ENCODE results near the gene VKORC1. TPM values are rescaled to one million over a fixed set of nuclear protein-coding genes. Genes with fewer than 3 reads are reported as not detected.

VKORC1 gene
- total and polyA plus RNA-seq, 2 donors (not counting 1 experiment from before 2014, with no cell fraction given), result 118 to 301 TPM

DNA sequence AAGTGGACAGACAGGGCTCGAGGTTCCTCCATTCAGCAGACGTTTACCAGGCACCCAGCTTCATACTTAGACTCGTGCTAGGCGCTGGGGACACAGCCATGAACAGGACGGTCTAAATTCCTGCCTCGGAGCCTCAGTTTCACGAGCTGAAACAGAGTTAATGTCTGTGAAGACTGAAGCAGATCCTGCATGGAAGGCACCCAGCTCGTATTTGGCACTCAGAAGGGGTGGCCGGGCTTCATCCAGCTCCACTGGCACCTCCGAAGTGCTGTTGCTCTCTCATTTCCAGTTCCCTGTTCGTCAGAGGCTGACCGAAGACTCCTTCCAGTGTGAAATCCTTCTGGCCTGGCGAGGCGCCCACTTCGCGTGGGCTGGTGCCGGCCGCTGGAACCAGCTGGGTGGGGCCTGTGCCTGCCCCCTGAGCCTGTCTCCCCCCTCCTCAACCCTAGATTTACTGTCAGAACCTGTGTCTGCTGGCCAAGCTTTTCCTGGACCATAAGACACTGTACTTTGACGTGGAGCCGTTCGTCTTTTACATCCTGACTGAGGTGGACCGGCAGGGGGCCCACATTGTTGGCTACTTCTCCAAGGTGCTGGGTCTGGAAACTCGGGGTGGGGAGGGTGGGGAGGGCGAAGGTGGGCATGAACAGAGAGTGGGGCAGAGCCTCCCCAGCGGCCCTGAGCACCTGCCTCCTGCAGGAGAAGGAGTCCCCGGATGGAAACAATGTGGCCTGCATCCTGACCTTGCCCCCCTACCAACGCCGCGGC, 35.2 kb upstream of the VKORC1 start:
- Histone ChIP-seq H3K9me3 (ENCODE audit: control insufficient read depth, insufficient read depth, low read depth, low read length) (no peaks in the 10 kb centered on the region), H3K4me2 (ENCODE audit: extremely low read depth, insufficient read depth, low read length) (no peak overlapping the region), H2AFZ (ENCODE audit: low read length) (no peak overlapping the region), H3K27me3 (ENCODE audit: control insufficient read depth, insufficient read depth, low read length) (no peaks in the 10 kb centered on the region), H3K27ac (ENCODE audit: insufficient read depth, low read length) (no peak overlapping the region), H3K79me2 (ENCODE audit: control insufficient read depth, insufficient read depth, low read length) (no peaks in the 10 kb centered on the region), H3K9ac (ENCODE audit: insufficient read depth, low read length) (no peak overlapping the region), H3K4me1 (ENCODE audit: control insufficient read depth, extremely low read depth, insufficient read depth, low read length) (no peaks in the 10 kb centered on the region), H4K20me1 (ENCODE audit: control insufficient read depth, extremely low read depth, insufficient read depth, low read length) (no peaks in the 10 kb centered on the region), H3K36me3 (ENCODE audit: control insufficient read depth, insufficient read depth, low read length) (peaks cover 5% of the 10 kb centered on the region), H3K4me3 (replicated peaks in 1 of 4; ENCODE audit: control extremely low read depth in 1 of 4, insufficient read depth in 1 of 4, low read depth in 3 of 4, low read length in 4 of 4) (no peak overlapping the region)
- TF ChIP-seq EZH2 (IDR thresholded peaks at IDR 0.05; ENCODE audit: low read length, missing control alignments), result no peak
- TF ChIP-seq, protein P1, sequence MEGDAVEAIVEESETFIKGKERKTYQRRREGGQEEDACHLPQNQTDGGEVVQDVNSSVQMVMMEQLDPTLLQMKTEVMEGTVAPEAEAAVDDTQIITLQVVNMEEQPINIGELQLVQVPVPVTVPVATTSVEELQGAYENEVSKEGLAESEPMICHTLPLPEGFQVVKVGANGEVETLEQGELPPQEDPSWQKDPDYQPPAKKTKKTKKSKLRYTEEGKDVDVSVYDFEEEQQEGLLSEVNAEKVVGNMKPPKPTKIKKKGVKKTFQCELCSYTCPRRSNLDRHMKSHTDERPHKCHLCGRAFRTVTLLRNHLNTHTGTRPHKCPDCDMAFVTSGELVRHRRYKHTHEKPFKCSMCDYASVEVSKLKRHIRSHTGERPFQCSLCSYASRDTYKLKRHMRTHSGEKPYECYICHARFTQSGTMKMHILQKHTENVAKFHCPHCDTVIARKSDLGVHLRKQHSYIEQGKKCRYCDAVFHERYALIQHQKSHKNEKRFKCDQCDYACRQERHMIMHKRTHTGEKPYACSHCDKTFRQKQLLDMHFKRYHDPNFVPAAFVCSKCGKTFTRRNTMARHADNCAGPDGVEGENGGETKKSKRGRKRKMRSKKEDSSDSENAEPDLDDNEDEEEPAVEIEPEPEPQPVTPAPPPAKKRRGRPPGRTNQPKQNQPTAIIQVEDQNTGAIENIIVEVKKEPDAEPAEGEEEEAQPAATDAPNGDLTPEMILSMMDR (conservative IDR thresholded peaks at IDR 0.05 in 1 of 2, IDR thresholded peaks at IDR 0.05 in 1 of 2; ENCODE audit: low read depth in 1 of 2, low read length in 2 of 2), result no peak
- DNase-seq (ENCODE audit: low read depth in 2 of 2), result peak in 1 of 2 donors; percentile 51

- no peaks in the 10 kb centered on the region for H4K20me1 ChIP-seq (ENCODE audit: control insufficient read depth, extremely low read depth, insufficient read depth, low read length)
- H3K4me2 ChIP-seq (ENCODE audit: extremely low read depth, insufficient read depth, low read length), result no peak overlapping the region
- DNase-seq (ENCODE audit: low read depth in 2 of 2), result no peak
- H2AFZ ChIP-seq (ENCODE audit: low read length), result no peak overlapping the region
- no peaks in the 10 kb centered on the region for H3K9me3 ChIP-seq (ENCODE audit: control insufficient read depth, insufficient read depth, low read depth, low read length)
- H3K79me2 ChIP-seq (ENCODE audit: control insufficient read depth, insufficient read depth, low read length), result no peaks in the 10 kb centered on the region
- no peak overlapping the region for H3K9ac ChIP-seq (ENCODE audit: insufficient read depth, low read length)
- H3K27me3 ChIP-seq (ENCODE audit: control insufficient read depth, insufficient read depth, low read length), result no peaks in the 10 kb centered on the region
- H3K36me3 ChIP-seq (ENCODE audit: control insufficient read depth, insufficient read depth, low read length), result peaks cover 5% of the 10 kb centered on the region
- TF ChIP-seq, protein P1 (conservative IDR thresholded peaks at IDR 0.05 in 1 of 2, IDR thresholded peaks at IDR 0.05 in 1 of 2; ENCODE audit: low read depth in 1 of 2, low read length in 2 of 2), result no peak
- no peak for TF ChIP-seq EZH2 (IDR thresholded peaks at IDR 0.05; ENCODE audit: low read length, missing control alignments)
- H3K4me1 ChIP-seq (ENCODE audit: control insufficient read depth, extremely low read depth, insufficient read depth, low read length), result no peaks in the 10 kb centered on the region
- no peak overlapping the region for H3K4me3 ChIP-seq (replicated peaks in 1 of 4; ENCODE audit: control extremely low read depth in 1 of 4, insufficient read depth in 1 of 4, low read depth in 3 of 4, low read length in 4 of 4)
- H3K27ac ChIP-seq (ENCODE audit: insufficient read depth, low read length), result no peak overlapping the region
Measured at GRCh38 chr16:31128711-31129567, 34.3 kb upstream of the VKORC1 start.

DNA sequence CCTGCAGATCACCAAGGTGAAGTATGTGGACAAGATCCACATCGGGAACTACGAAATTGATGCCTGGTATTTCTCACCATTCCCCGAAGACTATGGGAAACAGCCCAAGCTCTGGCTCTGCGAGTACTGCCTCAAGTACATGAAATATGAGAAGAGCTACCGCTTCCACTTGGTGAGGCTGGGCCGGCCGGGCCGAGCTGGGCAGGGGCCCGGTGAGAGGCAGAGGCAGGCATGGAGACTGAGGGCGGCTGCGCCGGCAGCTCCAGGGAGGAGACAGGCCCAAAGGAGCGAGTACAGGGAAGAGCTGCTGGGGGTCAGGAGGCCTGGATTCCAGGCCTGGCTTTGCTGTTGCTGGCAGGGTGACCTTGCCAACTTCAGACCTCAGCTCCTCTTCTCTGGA, 32.6 kb upstream of the VKORC1 start:
- no peaks in the 10 kb centered on the region for H3K4me1 ChIP-seq (ENCODE audit: control insufficient read depth, extremely low read depth, insufficient read depth, low read length)
- DNase-seq (ENCODE audit: low read depth in 2 of 2), result no peak
- TF ChIP-seq EZH2 (IDR thresholded peaks at IDR 0.05; ENCODE audit: low read length, missing control alignments), result no peak
- TF ChIP-seq, protein P1 (conservative IDR thresholded peaks at IDR 0.05 in 1 of 2, IDR thresholded peaks at IDR 0.05 in 1 of 2; ENCODE audit: low read depth in 1 of 2, low read length in 2 of 2), result no peak

More for the DNA sequence above, 32.6 kb upstream of the VKORC1 start:
- Histone ChIP-seq H3K36me3 (ENCODE audit: control insufficient read depth, insufficient read depth, low read length) (peaks cover 4% of the 10 kb centered on the region), H2AFZ (ENCODE audit: low read length) (no peak overlapping the region), H3K4me3 (replicated peaks in 1 of 4; ENCODE audit: control extremely low read depth in 1 of 4, insufficient read depth in 1 of 4, low read depth in 3 of 4, low read length in 4 of 4) (no peak overlapping the region), H3K27ac (ENCODE audit: insufficient read depth, low read length) (no peak overlapping the region), H3K9ac (ENCODE audit: insufficient read depth, low read length) (no peak overlapping the region), H3K9me3 (ENCODE audit: control insufficient read depth, insufficient read depth, low read depth, low read length) (no peaks in the 10 kb centered on the region), H4K20me1 (ENCODE audit: control insufficient read depth, extremely low read depth, insufficient read depth, low read length) (no peaks in the 10 kb centered on the region), H3K4me2 (ENCODE audit: extremely low read depth, insufficient read depth, low read length) (no peak overlapping the region), H3K27me3 (ENCODE audit: control insufficient read depth, insufficient read depth, low read length) (no peaks in the 10 kb centered on the region), H3K79me2 (ENCODE audit: control insufficient read depth, insufficient read depth, low read length) (no peaks in the 10 kb centered on the region)

All from fibroblast of lung (primary cell).